EH (cell line): ENCODE data around the gene LYRM9.
"Not testable (repeated sequence)": the region's sequence is repeated elsewhere in the genome, so short reads cannot be mapped to it uniquely, and the experiment has no call there.

Experiments used
- DNase-seq: peaks from one replicate; pipeline ENCODE4 v3.0.0-alpha.2; 2015; ENCODE audit warnings: low read depth

Gene LYRM9

GRCh38 chr17:27839571-27840405 is 53.4 kb downstream of the LYRM9 start:
- not testable (repeated sequence) for DNase-seq

GRCh38 chr17:27838607-27839006 is 54.6 kb downstream of the LYRM9 start:
- DNase-seq, result not testable (repeated sequence)

- DNase-seq, result not testable (repeated sequence)
Observed at GRCh38 chr17:27837769-27838168, 55.4 kb downstream of the LYRM9 start.

DNA sequence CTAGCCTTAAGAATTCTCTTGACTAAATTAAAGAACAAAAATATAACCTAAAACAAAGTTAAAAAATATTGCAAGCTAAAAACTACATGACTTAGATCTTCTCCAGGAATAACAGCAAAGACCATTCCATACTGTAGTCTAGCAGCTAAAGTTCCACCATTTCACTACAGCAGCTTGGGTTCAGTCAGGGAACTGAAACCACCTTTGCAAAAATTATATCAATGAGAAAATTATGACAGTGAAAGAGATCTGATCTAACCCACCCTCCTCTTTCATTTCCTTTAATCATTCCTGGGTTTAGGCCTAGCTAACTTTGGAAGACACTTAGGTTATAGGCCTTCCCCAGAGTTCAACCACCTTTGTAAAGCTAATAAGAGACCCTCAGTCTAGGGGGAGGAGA is 56.5 kb downstream of the LYRM9 start:
- DNase-seq, result no peak

DNA sequence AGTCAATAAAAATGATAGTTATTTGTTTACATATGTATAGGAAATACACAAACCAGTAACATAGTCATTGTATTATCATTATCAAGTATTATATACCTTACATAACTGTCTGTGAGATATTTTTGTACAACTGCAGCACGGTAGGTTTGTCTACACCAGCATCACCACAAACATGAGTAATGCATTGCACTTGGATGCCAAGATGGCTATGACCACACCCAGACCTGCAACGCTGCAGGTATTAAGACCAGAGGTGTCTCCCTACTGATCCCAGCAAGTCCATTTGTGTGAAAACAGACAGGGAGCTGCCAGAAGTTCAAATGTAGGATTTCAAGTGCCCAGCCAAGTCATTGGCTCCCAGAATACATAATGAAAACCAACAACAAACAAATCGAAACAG is 58.6 kb downstream of the LYRM9 start:
- no peak for DNase-seq

GRCh38 chr17:27832831-27833230 is 60.3 kb downstream of the LYRM9 start:
- peak; percentile 12 for DNase-seq

DNA sequence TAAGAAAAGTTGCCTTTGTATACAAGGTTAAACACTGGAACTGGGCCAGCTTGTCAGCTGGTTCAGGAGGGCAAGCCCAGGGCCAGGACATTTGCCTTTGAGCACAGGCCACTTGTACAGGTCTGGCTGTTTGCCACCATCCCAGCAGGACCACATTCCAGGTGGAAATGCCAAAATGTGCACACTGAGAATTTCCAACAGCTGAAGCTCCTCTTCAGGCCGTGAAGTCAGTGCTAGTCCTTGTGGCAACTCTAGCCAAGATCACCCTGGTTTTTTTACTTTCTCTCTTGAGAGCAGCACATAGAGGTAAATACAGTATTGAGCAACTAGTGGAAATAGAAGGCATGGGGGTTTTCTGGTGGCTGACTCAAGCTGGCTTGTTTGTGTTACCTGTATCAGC is 63.3 kb downstream of the LYRM9 start:
- DNase-seq, result not testable (repeated sequence)

- not testable (repeated sequence) for DNase-seq
Observed at GRCh38 chr17:27829143-27829711, 63.9 kb downstream of the LYRM9 start.
